HPDE6-E6E7 (cell line): ENCODE results near the gene TCERG1L.

ENCODE experiments used
- DNase-seq: peaks from one replicate; pipeline ENCODE4 v3.0.0; 2011; ENCODE audit warnings: missing footprints; ENCODE audit errors: extremely low spot score

The TCERG1L gene

GRCh38 chr10:131315344-131315743, 3.8 kb upstream of the TCERG1L start:
- no peak for DNase-seq

- DNase-seq = no peak
Observed at GRCh38 chr10:131314799-131315198, 3.3 kb upstream of the TCERG1L start.

DNA sequence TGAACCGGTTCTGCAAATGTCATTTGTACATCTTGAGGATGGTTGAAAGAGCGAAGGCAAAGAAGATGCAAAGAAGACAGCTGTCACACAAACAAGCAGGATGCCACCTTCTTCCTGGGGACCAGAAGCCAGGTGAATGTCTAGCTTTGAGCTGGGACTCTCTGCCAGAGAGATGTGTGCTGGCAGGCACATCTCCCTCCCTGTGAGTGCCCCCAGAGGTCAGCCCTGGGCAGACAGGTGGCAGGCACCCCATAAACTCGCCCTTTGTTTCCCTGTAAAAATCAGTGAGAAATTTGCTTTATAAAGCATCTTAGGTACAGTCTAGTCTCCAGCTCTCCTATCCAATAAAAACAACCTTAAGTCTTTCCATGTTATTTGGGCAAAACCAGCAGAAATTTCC, 2.6 kb upstream of the TCERG1L start:
- DNase-seq = no peak

GRCh38 chr10:131313377-131313776, 1.9 kb upstream of the TCERG1L start:
- DNase-seq = no peak

DNA sequence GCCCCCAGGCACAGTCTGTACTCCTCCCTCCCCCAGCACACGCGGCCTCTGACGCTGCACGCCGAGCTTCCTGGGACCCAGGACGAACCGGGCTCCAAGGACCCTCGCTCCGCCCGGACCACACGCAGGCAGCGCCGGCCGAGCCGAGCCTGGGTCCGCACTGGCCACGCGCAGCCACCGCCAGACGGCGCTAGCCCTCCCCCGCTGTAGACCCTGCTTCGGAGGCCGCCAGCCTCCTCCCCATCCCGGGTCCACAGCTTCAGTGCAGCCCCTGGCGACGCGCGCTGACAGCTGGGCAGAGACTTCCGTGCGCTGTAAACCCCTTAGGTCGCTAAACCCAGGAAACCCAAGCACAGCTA, 936 bp upstream of the TCERG1L start:
- no peak for DNase-seq

- DNase-seq = no peak
Observed at GRCh38 chr10:131311402-131311660, 190 bp downstream of the TCERG1L start.

DNA sequence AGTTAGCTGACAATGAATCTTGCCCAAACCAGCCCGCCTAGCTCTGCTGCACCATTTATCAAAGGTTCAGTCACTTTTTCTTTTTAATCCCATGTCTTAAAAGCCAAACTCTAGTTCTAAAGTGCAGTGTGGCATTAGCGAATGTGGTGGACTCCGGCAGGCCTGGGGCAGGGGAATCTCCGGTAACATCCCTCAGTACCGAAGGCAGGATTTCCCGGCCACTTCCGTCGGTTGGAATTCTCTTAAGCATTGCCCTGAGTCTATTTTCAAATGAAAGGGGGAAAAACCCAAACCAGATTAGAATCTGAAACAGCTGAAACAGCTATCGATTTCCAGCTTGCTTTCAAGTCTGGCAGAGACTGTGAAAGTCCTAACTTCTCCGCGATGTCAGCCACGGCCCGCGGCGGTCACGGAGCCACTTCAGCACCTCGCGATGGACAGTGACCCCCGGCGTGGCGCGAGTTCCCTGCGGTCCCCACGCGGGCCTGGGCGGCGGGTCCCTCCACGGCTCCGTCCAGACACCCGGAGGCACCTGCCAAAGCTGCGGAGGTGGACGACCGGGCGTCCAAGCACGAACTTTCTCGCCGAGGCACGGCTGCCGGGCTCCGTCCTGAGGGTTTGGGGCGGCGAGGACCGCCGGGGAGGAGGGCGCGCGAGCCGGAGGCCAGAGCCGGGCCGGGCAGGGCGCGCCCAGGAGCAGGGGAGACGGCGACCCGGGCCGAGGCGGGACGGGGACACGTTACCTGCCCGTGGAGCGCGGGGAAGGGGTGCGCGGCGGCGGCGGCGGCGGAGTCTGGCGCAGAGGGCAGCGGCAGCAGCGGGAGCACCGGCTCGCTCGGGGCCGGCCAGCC, 745 bp downstream of the TCERG1L start:
- no peak for DNase-seq

GRCh38 chr10:131310142-131310541, 1.4 kb downstream of the TCERG1L start:
- DNase-seq = no peak

- DNase-seq = no peak
Observed at GRCh38 chr10:131300508-131300907, 11.0 kb downstream of the TCERG1L start.

- DNase-seq = no peak
Observed at GRCh38 chr10:131290781-131291180, 20.7 kb downstream of the TCERG1L start.

GRCh38 chr10:131288648-131289047, 22.9 kb downstream of the TCERG1L start:
- no peak for DNase-seq

GRCh38 chr10:131282961-131283360, 28.6 kb downstream of the TCERG1L start:
- no peak for DNase-seq

GRCh38 chr10:131280101-131280500, 31.4 kb downstream of the TCERG1L start:
- no peak for DNase-seq

DNA sequence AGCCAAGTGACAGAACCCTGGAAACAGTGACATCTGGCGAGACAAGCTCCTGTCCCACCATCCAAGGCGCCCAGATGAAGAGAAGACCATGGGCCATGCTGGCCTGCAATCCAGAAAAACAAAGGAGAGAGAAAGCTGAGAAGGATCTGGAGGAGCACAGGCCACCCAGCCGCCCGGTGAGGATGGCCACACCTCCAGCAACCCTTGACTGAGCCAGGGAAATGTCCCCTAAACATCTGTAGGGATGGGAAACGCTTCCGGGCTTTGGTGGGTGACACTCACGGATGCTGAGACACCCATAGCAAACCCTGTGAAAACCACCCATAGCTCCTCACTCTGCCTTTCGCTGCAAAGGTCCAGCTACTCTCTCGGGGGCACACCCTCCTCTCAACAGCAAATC, 32.0 kb downstream of the TCERG1L start:
- no peak for DNase-seq

DNA sequence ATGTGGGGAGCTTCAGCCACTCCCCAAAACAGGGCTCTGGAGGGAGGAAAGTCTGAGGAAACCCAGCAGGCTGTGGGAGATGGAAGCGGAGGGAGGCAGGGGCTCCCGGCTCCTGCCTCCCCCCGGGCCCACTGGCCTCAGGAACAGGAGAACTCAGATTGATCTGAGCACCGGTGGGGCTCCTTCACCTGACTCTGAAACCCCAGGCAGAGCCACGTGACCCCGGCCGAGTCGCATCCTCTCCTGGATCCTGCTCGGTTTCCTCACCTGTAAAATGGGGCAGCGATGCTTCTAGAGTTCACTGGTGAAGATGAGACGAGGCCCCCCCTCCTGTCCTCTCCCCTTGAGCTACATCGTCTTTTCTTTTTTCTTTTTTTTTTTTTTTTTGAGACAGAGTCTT, 33.6 kb downstream of the TCERG1L start:
- DNase-seq = no peak

- DNase-seq = no peak
Observed at GRCh38 chr10:131277278-131277677, 34.2 kb downstream of the TCERG1L start.

GRCh38 chr10:131275691-131276090, 35.8 kb downstream of the TCERG1L start:
- no peak for DNase-seq

DNA sequence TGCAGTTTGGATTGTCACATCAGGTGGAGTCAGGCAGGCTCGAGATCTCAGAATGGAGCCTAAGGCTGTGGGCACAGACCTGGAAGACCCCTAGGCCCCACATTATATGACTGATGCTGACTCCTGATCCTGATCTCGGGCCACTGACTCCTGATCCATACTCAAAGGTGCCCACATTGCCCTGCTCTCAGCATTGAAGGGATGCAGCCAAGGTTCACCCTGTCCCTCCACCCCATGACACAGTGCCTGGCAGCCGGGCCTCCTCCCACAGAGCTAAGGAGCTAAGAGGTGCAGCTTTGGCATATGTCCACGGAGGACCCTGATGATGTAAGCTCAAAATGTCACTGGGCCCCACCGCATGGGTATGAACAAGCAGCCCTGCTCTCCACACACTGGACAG, 36.6 kb downstream of the TCERG1L start:
- no peak for DNase-seq

- no peak for DNase-seq
Observed at GRCh38 chr10:131274133-131274880, 37.2 kb downstream of the TCERG1L start.

DNA sequence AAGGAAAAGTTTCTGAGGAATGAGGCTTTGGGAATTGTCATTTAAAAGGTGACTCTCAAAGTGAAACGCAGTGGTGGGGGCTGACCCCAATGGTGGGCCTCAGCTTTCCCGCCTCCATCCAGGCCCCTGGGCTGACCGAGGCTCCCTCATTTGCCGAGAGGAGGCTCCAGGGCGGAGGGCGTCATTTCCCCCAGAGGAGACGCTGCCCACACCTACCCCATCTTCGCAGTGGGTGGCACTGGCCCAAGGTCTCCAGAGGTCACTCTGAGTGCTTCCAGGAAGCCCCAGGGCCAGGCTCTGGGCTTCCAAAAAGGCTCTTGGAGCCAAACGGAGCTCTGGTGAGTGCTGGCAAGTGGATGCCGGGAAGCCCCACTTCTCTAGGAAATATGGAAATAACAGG, 38.0 kb downstream of the TCERG1L start:
- DNase-seq = no peak

- no peak for DNase-seq
Observed at GRCh38 chr10:131272897-131273451, 38.5 kb downstream of the TCERG1L start.

DNA sequence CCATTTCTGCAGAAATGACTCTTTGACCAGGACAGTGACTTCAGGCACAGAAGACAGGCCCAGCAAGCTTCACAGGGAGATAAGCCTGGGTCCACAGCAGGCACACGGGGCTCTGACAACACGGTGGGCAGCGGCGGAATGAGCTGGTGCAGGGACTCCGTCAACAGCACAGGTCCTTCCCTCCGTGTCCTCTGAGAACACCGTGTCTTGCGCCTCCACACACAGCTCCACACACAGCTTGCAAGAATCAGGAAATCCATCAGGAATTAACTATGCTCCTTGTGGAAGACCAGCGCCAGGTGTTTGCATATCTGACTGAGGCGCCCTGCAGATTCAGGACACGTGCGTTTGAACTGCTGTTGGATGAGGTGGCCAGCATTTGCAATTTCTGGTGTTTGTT, 39.6 kb downstream of the TCERG1L start:
- DNase-seq = no peak

- no peak for DNase-seq
Observed at GRCh38 chr10:131271195-131271880, 40.2 kb downstream of the TCERG1L start.
